H1 (cell line): ENCODE measurements around the gene KNOP1. TPM values are rescaled to one million over a fixed set of nuclear protein-coding genes. Genes with fewer than 3 reads are reported as not detected.

Experiments
- CTCF ChIA-PET: fragments of 300-600 bp; sonication (Branson Sonifier 250); formaldehyde crosslinking; loops from one replicate; lab custom pipeline; 2021; ENCODE audit not compliant: partially characterized antibody; lab: Charles Lee
- POLR2A ChIA-PET: fragments of 300-600 bp; sonication (Branson Sonifier 250); formaldehyde crosslinking; loops from one replicate; lab custom pipeline; 2021; ENCODE audit warnings: inconsistent platforms; ENCODE audit not compliant: partially characterized antibody; lab: Charles Lee
- DNase-seq, 2 experiments: peaks; one replicate each; pipeline versions ENCODE4 v3.0.0 to v3.0.0-alpha.2; 2010 to 2022; ENCODE audit warnings: low spot score in 2 of 2, low read depth in 1 of 2, mixed read lengths in 1 of 2
- FAIRE-seq: peaks from 2 replicates; lab custom pipeline; 2011; peaks lifted over from hg19 to GRCh38; lab: Jason Lieb, UNC
- H2AFZ ChIP-seq: 2 replicates; pipeline ENCODE4 v1.8.1; 2012; ENCODE audit warnings: low read length, inconsistent platforms
- H2AK5ac ChIP-seq: 2 replicates; pipeline ENCODE4 v1.6.1; 2013; ENCODE audit warnings: low read depth, low read length
- H2BK120ac ChIP-seq: replicated peaks from 2 replicates; pipeline ENCODE3; 2013; ENCODE audit warnings: low read depth, low read length, inconsistent platforms
- H2BK12ac ChIP-seq: 2 replicates; pipeline ENCODE4 v1.6.1; 2013; ENCODE audit warnings: low read depth, low read length
- H2BK15ac ChIP-seq: 2 replicates; pipeline ENCODE4 v1.6.1; 2013; ENCODE audit warnings: low read length
- H2BK20ac ChIP-seq: 2 replicates; pipeline ENCODE4 v1.6.1; 2013; ENCODE audit warnings: low read length
- H2BK5ac ChIP-seq: 2 replicates; pipeline ENCODE4 v1.6.1; 2013; ENCODE audit warnings: low read depth, low read length
- H3K14ac ChIP-seq: 2 replicates; pipeline ENCODE4 v1.6.1; 2013; ENCODE audit warnings: inconsistent platforms; ENCODE audit not compliant: insufficient read length
- H3K18ac ChIP-seq: 2 replicates; pipeline ENCODE4 v1.6.1; 2013; ENCODE audit warnings: low read length; ENCODE audit errors: extremely low read depth
- H3K23ac ChIP-seq: 2 replicates; pipeline ENCODE4 v1.6.1; 2013; ENCODE audit warnings: inconsistent platforms; ENCODE audit not compliant: insufficient read length
- H3K23me2 ChIP-seq: 2 replicates; pipeline ENCODE4 v1.6.1; 2013; ENCODE audit warnings: low read depth, low read length
- H3K27ac ChIP-seq: 2 replicates; pipeline ENCODE4 v1.6.1; 2011; ENCODE audit warnings: low read depth, low read length, inconsistent platforms
- H3K27me3 ChIP-seq, 4 experiments: replicated peaks in 1 of 4; 1 replicate in 1 of 4; 2 replicates in 3 of 4; pipeline versions ENCODE4 v1.6.1 to v1.8.1; 2011 to 2013; ENCODE audit warnings: low read length in 3 of 4, mild to moderate bottlenecking in 3 of 4, inconsistent platforms in 2 of 4, mixed read lengths in 2 of 4, moderate library complexity in 1 of 4; ENCODE audit not compliant: control insufficient read depth in 3 of 4, insufficient read depth in 3 of 4; ENCODE audit errors: extremely low read depth in 1 of 4
- H3K36me3 ChIP-seq, 4 experiments: 2 replicates each; pipeline versions ENCODE4 v1.6.1 to v1.8.1; 2011 to 2013; ENCODE audit warnings: mild to moderate bottlenecking in 4 of 4, low read length in 3 of 4, moderate library complexity in 2 of 4, control low read depth in 1 of 4, inconsistent platforms in 1 of 4; ENCODE audit not compliant: insufficient read depth in 4 of 4, control insufficient read depth in 2 of 4
- H3K4ac ChIP-seq: replicated peaks from 2 replicates; pipeline ENCODE3; 2013; ENCODE audit warnings: low read length, low read depth, mixed read lengths, inconsistent platforms; ENCODE audit not compliant: insufficient read length
- H3K4me1 ChIP-seq, 4 experiments: replicated peaks in 1 of 4; 1 replicate in 1 of 4; 2 replicates in 3 of 4; pipeline versions ENCODE4 v1.6.1 to v1.8.1; 2011 to 2013; ENCODE audit warnings: low read length in 3 of 4, inconsistent platforms in 2 of 4, mixed read lengths in 1 of 4; ENCODE audit not compliant: insufficient read depth in 4 of 4, control insufficient read depth in 3 of 4
- H3K4me2 ChIP-seq, 2 experiments: 2 replicates each; pipeline versions ENCODE4 v1.6.1 to v1.8.1; 2011 to 2013; ENCODE audit warnings: low read depth in 2 of 2, low read length in 2 of 2, control low read depth in 1 of 2, inconsistent platforms in 1 of 2, mild to moderate bottlenecking in 1 of 2; ENCODE audit not compliant: insufficient read depth in 1 of 2
- H3K4me3 ChIP-seq, 4 experiments: fragments of 200-600, 300-600 bp in 1 of 4; sonication (generic), shearing (Covaris generic), sonication (Bioruptor Twin) in 1 of 4; 2 replicates each; pipeline versions ENCODE4 v1.5.1 to v1.8.1; 2011 to 2016; ENCODE audit warnings: low read length in 4 of 4, low read depth in 3 of 4, control low read depth in 2 of 4, inconsistent platforms in 2 of 4, mild to moderate bottlenecking in 2 of 4, mixed read lengths in 1 of 4, moderate library complexity in 1 of 4; ENCODE audit not compliant: insufficient read depth in 2 of 4; ENCODE audit errors: extremely low read depth in 1 of 4
- H3K56ac ChIP-seq: replicated peaks from 2 replicates; pipeline ENCODE3; 2013; ENCODE audit warnings: low read depth, mild to moderate bottlenecking, mixed read lengths, low read length, inconsistent platforms; ENCODE audit not compliant: insufficient read length
- H3K79me1 ChIP-seq: 2 replicates; pipeline ENCODE4 v1.6.1; 2013; ENCODE audit warnings: low read depth, low read length, control low read depth
- H3K79me2 ChIP-seq, 2 experiments: 2 replicates each; pipeline versions ENCODE4 v1.6.1 to v1.8.1; 2012 to 2013; ENCODE audit warnings: low read length in 2 of 2, mild to moderate bottlenecking in 2 of 2, inconsistent platforms in 1 of 2; ENCODE audit not compliant: insufficient read depth in 2 of 2, control insufficient read depth in 1 of 2
- H3K9ac ChIP-seq, 4 experiments: replicated peaks in 1 of 4; 1 replicate in 1 of 4; 2 replicates in 3 of 4; pipeline versions ENCODE4 v1.6.1 to v1.8.1; 2011 to 2013; ENCODE audit warnings: low read depth in 3 of 4, low read length in 3 of 4, control low read depth in 2 of 4, mild to moderate bottlenecking in 2 of 4, moderate library complexity in 2 of 4, inconsistent platforms in 1 of 4; ENCODE audit errors: extremely low read depth in 1 of 4
- H3K9me3 ChIP-seq, 2 experiments: 2 replicates each; pipeline versions ENCODE4 v1.6.1 to v1.8.1; 2012 to 2013; ENCODE audit warnings: mild to moderate bottlenecking in 2 of 2, moderate library complexity in 2 of 2, control low read depth in 1 of 2, inconsistent platforms in 1 of 2, low read depth in 1 of 2, low read length in 1 of 2, mixed read lengths in 1 of 2; ENCODE audit not compliant: insufficient read depth in 2 of 2
- H4K20me1 ChIP-seq, 2 experiments: replicated peaks in 1 of 2; 2 replicates each; pipeline versions ENCODE3 to v1.8.1; 2011 to 2013; ENCODE audit warnings: inconsistent platforms in 2 of 2, low read length in 2 of 2, mild to moderate bottlenecking in 1 of 2; ENCODE audit not compliant: insufficient read depth in 2 of 2, control insufficient read depth in 1 of 2
- H4K5ac ChIP-seq: 2 replicates; pipeline ENCODE4 v1.6.1; 2013; ENCODE audit warnings: low read length, low read depth, mixed read lengths, inconsistent platforms; ENCODE audit not compliant: insufficient read length
- H4K8ac ChIP-seq: 2 replicates; pipeline ENCODE4 v1.8.0; 2013; ENCODE audit warnings: mild to moderate bottlenecking, moderate library complexity, low read length, inconsistent platforms; ENCODE audit not compliant: insufficient read depth; ENCODE audit errors: extremely low read depth
- H4K91ac ChIP-seq: replicated peaks from 2 replicates; pipeline ENCODE3; 2013; ENCODE audit warnings: low read length, mixed read lengths, inconsistent platforms; ENCODE audit not compliant: insufficient read length
- ASH2L ChIP-seq: fragments of 200-600, 300-600 bp; sonication (generic); IDR thresholded peaks from one replicate; pipeline ENCODE4 v1.7.1; 2017; ENCODE audit warnings: low read length
- CBX8 ChIP-seq: fragments of 300-800, 300-1000 bp; sonication (generic); IDR thresholded peaks from 2 replicates; pipeline ENCODE4 v1.7.1; 2016; ENCODE audit warnings: low read depth, low read length, borderline replicate concordance
- EGR1 ChIP-seq: IDR thresholded peaks from 2 replicates; pipeline ENCODE4 v1.6.1; 2011; ENCODE audit warnings: low read depth, low read length, borderline replicate concordance
- KDM5A ChIP-seq: fragments of 200-600 bp; IDR thresholded peaks from 2 replicates; pipeline ENCODE4 v1.7.1; 2012; ENCODE audit warnings: mild to moderate bottlenecking, low read length, inconsistent platforms, mixed read lengths
- WGBS, 2 experiments: shearing (Covaris generic) in 1 of 2; methylation state at CpG; one replicate each; pipeline versions ENCODE4 v1.1.6 to v1.1.7; 2013 to 2015; ENCODE audit warnings: low lambda C conversion rate in 2 of 2, mixed read lengths in 2 of 2, inconsistent platforms in 1 of 2, low coverage in 1 of 2, missing lambda C conversion rate in 1 of 2; ENCODE audit not compliant: insufficient replicate concordance in 2 of 2, insufficient coverage in 1 of 2, insufficient read length in 1 of 2; ENCODE audit errors: extremely low coverage in 1 of 2, missing lambda C conversion rate in 1 of 2; 5-methylcytosine and 5-hydroxymethylcytosine counted together
- polyA plus RNA-seq, 7 experiments: library from polyadenylated mRNA; depleted of rRNA in 3 of 7; stranded (reverse) in 5 of 7; unstranded in 2 of 7; fragments of >200 nt in 5 of 7; fragments of 200-250 nt in 2 of 7; gene quantifications; 1 replicate in 5 of 7; 2 replicates in 1 of 7; 4 replicates in 1 of 7; pipeline versions ENCODE4 v1.2.1 to v1.2.3, GENCODE V29; 2011 to 2013; ENCODE audit warnings: missing spikeins in 2 of 7, mixed read lengths in 2 of 7
- total RNA-seq: library from RNA; stranded (reverse); fragmentation: NEBNext Ultra II Directional; extraction: Animal tissue kit (Norgen Biotek cat#: 25700); gene quantifications from 2 replicates; pipeline ENCODE4 v1.2.1, GENCODE V29; 2021
- TF ChIP-seq, protein P1 (sequence below): IDR thresholded peaks from 2 replicates; pipeline ENCODE4 v1.6.1; 2012; ENCODE audit warnings: inconsistent platforms

KNOP1 gene
- total and polyA plus RNA-seq, 2 of the 8 experiments (the other 6 are each of a cell fraction or from before 2014, with no cell fraction given), result 21.6 to 87.9 TPM

DNA sequence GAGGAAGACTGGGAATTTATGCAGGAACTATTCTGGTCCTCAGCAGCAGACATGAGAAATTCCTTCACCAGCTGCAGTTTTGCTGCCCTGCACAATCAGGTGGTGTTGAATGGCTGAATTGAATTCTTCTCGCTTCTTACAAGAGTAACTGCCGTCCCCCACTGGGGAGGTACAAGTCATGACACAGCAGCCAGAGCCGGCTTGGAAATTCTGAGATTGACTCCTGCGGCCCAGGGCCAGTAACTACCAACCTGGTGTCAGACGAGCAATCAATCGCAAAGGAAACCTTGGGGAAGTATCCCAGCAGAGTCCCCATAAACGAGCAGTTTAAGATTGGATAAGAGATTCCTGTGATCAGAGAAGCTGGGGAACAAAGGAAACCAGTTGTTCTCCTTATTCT is 30.7 kb downstream of the KNOP1 start:
- ChIA-PET POLR2A (interaction anchor here (1.6 to 2.8 kb wide), 3 partner anchors 11 to 26 kb away, joined by 3 to 23 read pairs (median 4); no protein-coding TSS in a partner anchor), CTCF (interaction anchor here (0.8 to 1.7 kb wide), 5 partner anchors 9 to 220 kb away, joined by 3 read pairs; no protein-coding TSS in a partner anchor)
- Histone ChIP-seq H2BK120ac (no peak overlapping the region), H3K27me3 (no peaks in the 10 kb centered on the region), H3K4me1 (no peaks in the 10 kb centered on the region), H3K79me2 (no peaks in the 10 kb centered on the region), H4K91ac (no peak overlapping the region), H2AFZ (no peak overlapping the region), H2AK5ac (no peak overlapping the region), H2BK15ac (no peak overlapping the region), H3K36me3 (peaks cover 5 to 31% (median 19%) of the 10 kb centered on the region in 4 experiments), H3K23me2 (no peaks in the 10 kb centered on the region), H4K20me1 (no peaks in the 10 kb centered on the region), H2BK20ac (no peak overlapping the region), H3K79me1 (no peaks in the 10 kb centered on the region), H3K9me3 (peaks cover 0 to 8% of the 10 kb centered on the region in 2 experiments; a peak in 2 of 4 replicates), H3K56ac (no peak overlapping the region), H4K8ac (no peak overlapping the region), H3K4me3 (no peak overlapping the region), H2BK5ac (no peak overlapping the region), H3K4ac (no peak overlapping the region), H3K9ac (no peak overlapping the region), H3K4me2 (no peak overlapping the region), H2BK12ac (no peak overlapping the region), H3K23ac (no peak overlapping the region), H4K5ac (no peak overlapping the region), H3K14ac (no peak overlapping the region)
- WGBS, 2 experiments, result 91% methylated on average over 7 of the region's 7 CpGs; no CpG with 5 or more reads in 1 of the 2 experiments
- no peak for FAIRE-seq
- TF ChIP-seq ASH2L, result no peak
- no peak for TF ChIP-seq EGR1
- TF ChIP-seq, protein P1, sequence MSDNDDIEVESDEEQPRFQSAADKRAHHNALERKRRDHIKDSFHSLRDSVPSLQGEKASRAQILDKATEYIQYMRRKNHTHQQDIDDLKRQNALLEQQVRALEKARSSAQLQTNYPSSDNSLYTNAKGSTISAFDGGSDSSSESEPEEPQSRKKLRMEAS, result no peak
- no peak for TF ChIP-seq KDM5A
- no peak for TF ChIP-seq CBX8
- TF ChIP-seq, all 59 proteins: peak for 0
- H3K27ac ChIP-seq, result no peak overlapping the region
- H3K18ac ChIP-seq, result no peak overlapping the region
- no peak for DNase-seq
